ENCODE measurements around the gene ADAMTS5.

ADAMTS5 gene

DNA sequence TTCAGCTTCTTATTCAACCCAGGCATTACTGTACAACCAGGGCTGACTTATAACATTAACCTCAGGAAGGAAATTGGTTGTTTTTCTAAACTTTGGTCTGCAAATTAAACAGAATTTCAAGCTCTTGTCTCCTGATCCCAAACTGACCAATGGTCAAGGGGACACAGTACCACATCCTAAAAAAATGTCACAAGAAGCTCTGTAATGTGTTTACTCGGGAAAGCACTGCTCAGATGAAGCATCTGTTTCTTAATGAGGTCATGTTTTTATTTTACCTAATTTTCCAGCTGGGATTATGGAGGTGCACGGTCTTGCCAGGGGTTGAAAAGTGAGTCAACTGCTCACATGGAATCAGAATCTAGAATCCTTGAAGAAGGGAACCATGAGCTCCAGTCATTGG lies 18.7 kb downstream of the ADAMTS5 start:
- no peak for DNase-seq (ENCODE audit: low spot score)

GRCh38 chr21:26946744-26947446 lies 20.0 kb downstream of the ADAMTS5 start:
- no peak for DNase-seq (ENCODE audit: low spot score)

DNA sequence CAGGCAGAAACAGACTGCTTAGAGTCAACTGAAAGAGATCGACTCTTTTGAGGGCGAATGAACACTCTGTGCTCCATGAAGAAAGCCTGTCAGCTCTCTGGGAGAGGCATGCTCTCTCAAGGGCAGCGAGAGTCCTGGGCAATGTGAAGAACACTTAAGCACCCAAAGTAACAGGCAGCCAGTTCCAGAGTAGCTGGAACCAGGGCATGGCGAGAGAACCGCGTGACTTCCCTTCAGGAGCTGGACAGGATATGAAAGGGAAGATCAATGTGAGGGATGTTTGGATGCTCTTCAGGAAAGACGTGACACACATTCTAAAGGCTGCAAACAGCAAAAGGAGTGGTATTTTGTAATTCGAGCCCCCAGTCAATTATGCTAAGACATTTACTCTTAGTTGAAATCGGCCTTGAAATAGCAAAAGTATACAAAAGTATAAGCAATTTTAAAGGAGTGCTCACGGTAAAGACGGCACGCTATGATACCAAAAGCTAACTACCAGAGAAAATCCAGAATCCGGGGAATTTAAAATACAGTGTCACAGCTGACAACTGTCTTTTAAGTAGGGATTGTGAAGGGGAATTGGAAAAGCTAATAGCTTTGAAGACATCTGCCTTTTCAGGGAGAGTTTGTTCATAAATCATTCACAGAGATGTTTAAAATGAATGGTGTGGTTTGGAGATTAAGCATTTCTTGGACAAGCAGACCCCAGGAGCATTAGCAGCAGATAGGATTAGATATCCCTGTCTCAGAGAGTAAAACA lies 20.8 kb downstream of the ADAMTS5 start:
- no peak for DNase-seq (ENCODE audit: low spot score)

DNA sequence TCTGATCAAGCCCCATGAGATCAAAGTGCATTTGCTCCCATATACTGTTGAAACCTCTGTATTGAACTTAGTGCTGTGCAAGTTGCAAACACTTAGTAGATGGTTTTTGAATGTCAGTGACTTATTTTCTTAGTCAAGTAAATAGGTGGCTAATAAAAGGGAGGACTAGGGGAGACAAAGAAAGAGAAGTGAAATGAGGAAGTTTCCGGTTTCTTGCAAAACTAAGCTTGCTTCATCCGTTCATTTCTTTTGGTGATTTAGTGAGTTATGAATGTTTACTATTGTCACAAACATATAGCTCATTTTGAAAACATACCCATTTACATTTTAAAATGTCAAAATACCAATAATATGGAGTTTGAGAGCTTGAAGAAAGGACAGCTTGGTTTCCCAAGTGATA lies 23.0 kb downstream of the ADAMTS5 start:
- DNase-seq (ENCODE audit: low spot score), result no peak

DNA sequence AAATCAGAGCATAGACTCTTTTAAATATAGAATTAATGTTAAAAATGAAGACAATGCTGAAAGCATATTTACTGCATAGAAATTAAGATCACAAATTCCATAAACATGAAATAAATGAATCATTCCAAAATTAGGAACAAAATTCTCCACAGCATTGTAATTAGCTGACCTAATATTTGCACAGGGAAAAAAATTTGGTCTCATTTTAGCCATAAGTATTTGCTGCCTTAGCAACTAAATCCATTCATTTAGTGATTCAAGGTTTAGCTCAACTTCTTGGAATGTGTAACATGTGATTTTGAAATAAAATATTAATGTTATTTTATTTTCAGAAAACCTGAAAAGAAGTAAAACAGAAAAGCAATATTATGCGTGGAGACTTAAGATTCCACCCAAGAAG lies 25.5 kb downstream of the ADAMTS5 start:
- DNase-seq (ENCODE audit: low spot score), result no peak

- DNase-seq (ENCODE audit: low spot score), result no peak
These were observed 27.2 kb downstream of the ADAMTS5 start for GRCh38 chr21:26939601-26940111.

GRCh38 chr21:26936641-26937040 lies 30.2 kb downstream of the ADAMTS5 start:
- DNase-seq (ENCODE audit: low spot score), result no peak

- DNase-seq (ENCODE audit: low spot score), result no peak
These were observed 30.9 kb downstream of the ADAMTS5 start for GRCh38 chr21:26935977-26936376.

DNA sequence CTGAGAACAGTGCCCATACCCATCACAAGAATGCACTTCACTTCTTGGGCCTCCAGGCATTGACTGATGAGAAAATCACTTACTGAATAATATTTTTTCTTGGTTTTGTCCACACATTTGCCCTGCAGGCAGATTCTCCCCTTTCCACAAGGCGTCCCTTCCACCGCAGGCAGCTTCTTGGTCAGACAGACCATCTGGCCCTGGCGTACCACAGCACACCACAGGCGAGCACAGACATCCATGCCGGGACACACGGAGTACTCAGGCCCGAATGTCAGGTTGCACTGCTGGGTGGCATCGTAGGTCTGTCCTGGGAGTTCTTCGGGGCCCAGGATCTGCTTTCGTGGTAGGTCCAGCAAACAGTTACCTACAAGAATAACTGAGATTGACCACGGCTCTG lies 32.5 kb downstream of the ADAMTS5 start:
- DNase-seq (ENCODE audit: low spot score), result no peak

DNA sequence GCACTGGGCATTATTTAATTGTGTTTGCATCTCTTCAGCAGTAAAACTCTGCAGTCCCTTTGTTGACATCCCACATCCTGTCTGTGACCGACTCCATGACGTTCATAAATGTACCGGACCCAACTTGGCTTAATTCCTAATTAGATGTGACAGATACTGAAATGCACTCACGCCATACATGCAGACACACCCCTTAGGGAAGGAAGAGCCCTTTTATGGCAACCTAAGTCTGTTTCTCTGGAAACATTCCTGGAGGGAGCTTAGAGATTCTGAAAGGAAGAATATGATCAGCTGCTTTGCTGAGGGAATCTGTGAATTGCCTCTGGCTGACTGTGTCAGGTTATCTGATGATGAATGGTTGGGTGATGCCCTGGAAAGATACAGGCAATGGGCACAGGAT lies 33.4 kb downstream of the ADAMTS5 start:
- DNase-seq (ENCODE audit: low spot score), result no peak

DNA sequence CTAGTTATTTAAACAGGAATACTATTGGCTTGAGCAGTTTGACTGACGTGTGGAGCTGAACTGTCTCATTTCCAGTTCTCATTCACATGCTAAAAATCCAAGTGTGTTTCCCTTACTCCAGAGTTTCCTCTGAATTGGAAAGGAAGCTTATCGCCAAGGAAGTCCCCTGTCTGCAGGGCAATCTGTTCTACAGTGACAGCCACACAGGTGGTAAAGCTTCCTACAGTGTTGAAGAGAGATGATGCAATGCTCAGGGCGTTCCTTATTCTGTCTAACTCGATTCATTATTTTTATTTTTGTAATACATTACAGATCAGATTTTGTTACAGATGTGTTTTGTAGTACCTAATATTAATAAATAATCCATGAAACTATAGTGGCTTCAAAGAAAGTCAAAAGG lies 41.3 kb downstream of the ADAMTS5 start:
- no peak for DNase-seq (ENCODE audit: low spot score)

DNA sequence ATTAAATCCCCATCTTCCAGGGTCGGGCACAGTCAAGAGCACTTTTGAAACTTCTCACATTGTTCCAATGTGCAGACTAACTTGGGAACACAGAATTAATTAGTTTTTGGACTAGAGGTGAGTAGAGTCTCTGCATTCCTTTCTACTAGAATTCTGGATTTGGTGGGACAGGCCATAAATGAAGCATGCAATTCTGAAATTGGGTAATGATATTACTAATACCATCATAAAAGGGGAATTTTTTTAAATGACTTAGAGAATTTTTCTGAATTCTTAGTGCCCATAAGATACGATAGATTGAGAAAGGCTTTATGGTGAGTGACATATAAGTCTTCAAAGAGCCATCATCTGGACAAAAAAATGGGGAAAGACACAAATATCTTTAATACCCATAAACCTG lies 41.8 kb downstream of the ADAMTS5 start:
- no peak for DNase-seq (ENCODE audit: low spot score)

GRCh38 chr21:26923986-26924385 lies 42.9 kb downstream of the ADAMTS5 start:
- DNase-seq (ENCODE audit: low spot score), result no peak

- no peak for DNase-seq (ENCODE audit: low spot score)
These were observed 46.8 kb downstream of the ADAMTS5 start for GRCh38 chr21:26920055-26920454.

DNA sequence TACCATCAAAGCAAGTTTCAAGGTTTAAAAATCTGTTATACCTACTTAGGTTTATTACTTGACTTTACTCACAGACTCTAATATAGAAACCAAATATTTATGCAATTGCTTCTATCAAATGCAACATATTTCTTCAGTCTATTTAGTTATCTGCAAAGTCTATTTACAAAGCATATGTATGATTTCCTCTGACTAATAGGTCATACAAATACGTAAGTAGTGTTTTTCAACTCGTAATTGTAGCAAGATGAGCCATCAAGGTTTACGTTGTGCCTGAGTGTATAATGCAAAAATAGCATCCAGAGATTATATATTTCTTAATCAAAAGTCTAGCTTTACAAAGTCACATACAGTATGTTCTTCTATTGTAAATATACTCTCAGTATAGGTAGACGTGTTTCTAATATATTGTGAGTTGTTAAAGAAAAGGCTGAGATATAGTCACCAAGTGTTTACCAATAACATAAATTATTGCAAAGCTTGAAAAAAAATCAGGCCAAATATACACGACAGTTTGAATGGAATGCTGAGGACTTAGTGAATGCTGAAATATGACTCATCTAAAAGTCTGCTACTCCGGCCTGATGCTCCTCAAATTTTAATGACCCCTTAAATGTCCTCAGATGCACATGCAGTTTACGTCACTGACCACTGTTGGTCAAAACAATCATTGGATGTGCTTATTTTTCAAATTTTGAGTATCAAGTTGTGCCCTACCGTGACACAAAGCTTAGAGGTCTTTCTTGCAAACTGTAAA lies 48.4 kb downstream of the ADAMTS5 start:
- DNase-seq (ENCODE audit: low spot score), result no peak

DNA sequence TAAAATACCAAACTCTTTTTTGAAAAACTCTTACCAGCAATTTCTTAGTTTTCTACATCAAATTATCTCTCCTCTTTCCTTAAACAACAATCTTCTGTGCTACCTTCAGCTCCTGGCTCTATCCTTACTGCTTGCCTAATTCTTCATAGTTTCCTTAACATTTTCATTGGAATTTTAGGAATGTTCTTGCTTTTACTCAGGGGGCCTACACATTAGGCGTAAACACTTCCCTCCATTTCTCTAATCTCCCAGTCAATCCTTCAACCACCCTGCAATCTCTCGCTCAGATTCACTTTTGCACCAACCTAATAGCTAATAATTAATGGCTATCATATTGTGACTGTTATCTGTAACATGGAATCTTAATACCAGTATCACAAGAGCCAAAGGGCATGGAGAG lies 50.1 kb downstream of the ADAMTS5 start:
- no peak for DNase-seq (ENCODE audit: low spot score)

DNA sequence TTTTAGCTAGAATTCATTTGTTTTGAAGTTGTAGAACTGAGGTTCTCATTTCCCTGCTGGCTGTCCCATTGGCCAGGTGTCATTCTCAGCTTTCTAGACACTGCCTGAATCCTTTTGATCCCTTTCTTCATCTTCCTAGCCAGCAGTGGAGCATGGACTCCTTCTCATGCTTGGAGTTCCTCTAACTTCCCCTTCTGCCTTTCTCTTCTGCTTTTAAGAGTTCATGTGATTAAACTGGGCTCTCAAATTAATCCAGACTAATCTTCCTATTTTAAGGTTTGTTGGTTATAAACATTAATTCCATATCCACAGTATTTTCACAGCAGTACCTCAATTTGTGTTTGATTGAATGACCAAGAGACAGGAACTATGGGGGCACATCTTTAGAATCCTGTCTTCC lies 52.3 kb downstream of the ADAMTS5 start:
- DNase-seq (ENCODE audit: low spot score), result no peak

- DNase-seq (ENCODE audit: low spot score), result no peak
These were observed 54.4 kb downstream of the ADAMTS5 start for GRCh38 chr21:26912466-26912865.

GRCh38 chr21:26909972-26910371 lies 56.9 kb downstream of the ADAMTS5 start:
- peak; percentile 67 for DNase-seq (ENCODE audit: low spot score)

- no peak for DNase-seq (ENCODE audit: low spot score)
These were observed 65.9 kb downstream of the ADAMTS5 start for GRCh38 chr21:26900980-26901379.

DNA sequence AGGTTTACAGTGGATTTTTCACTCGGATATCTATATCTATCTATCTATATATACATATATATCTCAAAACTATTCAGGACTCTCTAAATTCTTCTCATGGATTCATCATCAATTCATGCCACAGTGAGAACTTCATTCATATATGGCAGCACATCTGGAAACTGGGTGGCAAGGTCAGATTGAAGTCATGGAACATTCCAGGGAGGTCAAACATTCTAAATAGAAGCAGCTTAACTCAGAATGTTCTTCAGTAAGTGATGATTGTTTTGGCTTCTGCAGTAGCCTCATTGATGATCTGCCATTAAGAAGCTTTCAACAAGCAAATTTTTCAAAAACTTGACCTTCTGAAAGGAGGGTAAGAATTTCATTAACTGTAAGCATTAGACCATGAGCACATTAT lies 74.7 kb downstream of the ADAMTS5 start:
- DNase-seq (ENCODE audit: low spot score), result no peak

DNA sequence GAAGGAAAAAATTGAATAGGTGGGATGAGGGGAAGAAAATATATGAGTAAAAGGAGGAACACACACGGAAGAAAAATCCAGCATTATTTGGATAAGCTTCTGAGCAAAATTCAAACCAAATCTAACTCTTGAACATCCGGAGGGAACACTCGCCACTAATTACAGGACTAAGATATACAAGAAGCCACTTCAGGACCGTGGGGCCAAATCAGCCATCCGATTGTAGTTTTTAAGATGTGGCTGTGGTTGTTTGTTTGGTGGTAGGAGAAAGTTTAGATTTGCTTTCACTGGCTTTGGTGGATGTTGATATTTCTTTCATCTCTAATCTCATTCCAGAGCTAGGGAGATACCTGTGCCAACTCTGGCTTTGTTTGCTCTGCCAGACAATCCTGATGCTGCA lies 78.0 kb downstream of the ADAMTS5 start:
- no peak for DNase-seq (ENCODE audit: low spot score)

DNA sequence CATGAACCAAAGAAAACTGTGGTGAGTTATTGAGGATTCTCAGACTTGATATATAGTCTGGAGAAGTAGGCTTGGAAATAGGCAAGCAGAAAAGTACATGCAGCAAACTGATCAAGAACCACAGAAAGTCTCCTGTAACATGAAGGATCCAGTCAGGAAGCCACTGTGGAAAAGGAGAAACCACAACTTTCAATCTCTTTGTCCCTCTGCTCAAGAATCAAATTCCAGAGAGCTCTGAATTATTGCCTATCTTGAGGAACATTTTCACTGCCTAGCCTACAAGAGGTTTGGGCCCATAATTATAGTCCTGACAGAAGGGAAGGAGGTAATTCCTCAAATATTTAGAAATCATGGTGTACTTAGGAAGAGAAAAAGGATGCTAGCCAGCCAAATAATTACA lies 78.6 kb downstream of the ADAMTS5 start:
- DNase-seq (ENCODE audit: low spot score), result no peak
